ENCODE results near the gene IDH2.
"Not testable (repeated sequence)": the region's sequence is repeated elsewhere in the genome, so short reads cannot be mapped to it uniquely, and the experiment has no call there.

Gene IDH2

GRCh38 chr15:90101969-90102890 lies at the start of gene IDH2:
Gene IDH2 (minus strand): TSS chr15:90102468. CDS start chr15:90102390, 78 bp downstream.
- DNase-seq (ENCODE audit: low spot score), result peak; percentile 91

- DNase-seq (ENCODE audit: low spot score), result not testable (repeated sequence)
Measured at GRCh38 chr15:90150551-90150950, 48.3 kb upstream of the IDH2 start.

GRCh38 chr15:90149609-90150340 lies 47.5 kb upstream of the IDH2 start:
- no peak for DNase-seq (ENCODE audit: low spot score)

- not testable (repeated sequence) for DNase-seq (ENCODE audit: low spot score)
Measured at GRCh38 chr15:90146198-90146761, 44.0 kb upstream of the IDH2 start.

- no peak for DNase-seq (ENCODE audit: low spot score)
Measured at GRCh38 chr15:90145761-90146160, 43.5 kb upstream of the IDH2 start.

- no peak for DNase-seq (ENCODE audit: low spot score)
Measured at GRCh38 chr15:90145259-90145658, 43.0 kb upstream of the IDH2 start.

- DNase-seq (ENCODE audit: low spot score), result peak; percentile 19
Measured at GRCh38 chr15:90143166-90143655, 40.9 kb upstream of the IDH2 start.

GRCh38 chr15:90142216-90143165 lies 40.2 kb upstream of the IDH2 start:
- DNase-seq (ENCODE audit: low spot score), result no peak

- peak; percentile 35 for DNase-seq (ENCODE audit: low spot score)
Measured at GRCh38 chr15:90141646-90142045, 39.4 kb upstream of the IDH2 start.

GRCh38 chr15:90139549-90139948 lies 37.3 kb upstream of the IDH2 start:
- not testable (repeated sequence) for DNase-seq (ENCODE audit: low spot score)

GRCh38 chr15:90138071-90138833 lies 36.0 kb upstream of the IDH2 start:
- no peak for DNase-seq (ENCODE audit: low spot score)

- no peak for DNase-seq (ENCODE audit: low spot score)
Measured at GRCh38 chr15:90132437-90132836, 30.2 kb upstream of the IDH2 start.

- DNase-seq (ENCODE audit: low spot score), result no peak
Measured at GRCh38 chr15:90131848-90132247, 29.6 kb upstream of the IDH2 start.

GRCh38 chr15:90130291-90130690 lies 28.0 kb upstream of the IDH2 start:
- no peak for DNase-seq (ENCODE audit: low spot score)

- DNase-seq (ENCODE audit: low spot score), result no peak
Measured at GRCh38 chr15:90126596-90127435, 24.5 kb upstream of the IDH2 start.

- DNase-seq (ENCODE audit: low spot score), result no peak
Measured at GRCh38 chr15:90126022-90126421, 23.8 kb upstream of the IDH2 start.

GRCh38 chr15:90124507-90124906 lies 22.2 kb upstream of the IDH2 start:
- no peak for DNase-seq (ENCODE audit: low spot score)

- DNase-seq (ENCODE audit: low spot score), result no peak
Measured at GRCh38 chr15:90121086-90121485, 18.8 kb upstream of the IDH2 start.

GRCh38 chr15:90119367-90119766 lies 17.1 kb upstream of the IDH2 start:
- no peak for DNase-seq (ENCODE audit: low spot score)

GRCh38 chr15:90115783-90116182 lies 13.5 kb upstream of the IDH2 start:
- no peak for DNase-seq (ENCODE audit: low spot score)
